GM21723 (cell line): ENCODE results near the gene PRDM2.
A peak's percentile ranks its signal among the peaks of the same experiment; 100 is the strongest.

Experiments used
- ATAC-seq: cut with Tn5 transposase; IDR thresholded peaks from one replicate; pipeline ENCODE4 v1.9.1; 2021; ENCODE audit warnings: mild to moderate bottlenecking, moderate library complexity; ENCODE audit not compliant: unreplicated experiment

PRDM2 gene

GRCh38 chr1:13731897-13732296 lies 31.9 kb downstream of the PRDM2 start:
- no peak for ATAC-seq

- ATAC-seq: no peak
Measured at GRCh38 chr1:13732971-13733667, 33.1 kb downstream of the PRDM2 start.

DNA sequence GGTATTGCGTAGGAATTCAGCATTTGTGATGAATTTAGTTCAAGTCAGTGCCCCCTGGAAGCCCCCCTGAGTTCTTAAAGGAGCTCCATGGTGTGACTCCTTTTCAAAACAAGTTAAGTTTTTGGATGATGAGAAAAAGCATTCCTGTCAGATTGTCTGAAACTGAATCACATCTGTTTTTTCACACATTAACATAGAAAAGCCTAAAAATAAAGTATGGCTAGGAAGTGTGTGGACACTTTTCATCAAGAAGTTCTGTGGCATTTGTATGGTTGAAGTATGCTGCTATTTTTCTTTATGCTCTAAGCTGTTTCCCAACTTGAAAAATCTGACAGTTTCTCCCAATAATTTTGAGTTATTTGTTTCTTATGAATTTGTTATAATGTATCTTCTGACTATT lies 33.7 kb downstream of the PRDM2 start:
- no peak for ATAC-seq

- no peak for ATAC-seq
Measured at GRCh38 chr1:13735168-13735930, 35.4 kb downstream of the PRDM2 start.

- ATAC-seq: no peak
Measured at GRCh38 chr1:13737398-13737797, 37.4 kb downstream of the PRDM2 start.

DNA sequence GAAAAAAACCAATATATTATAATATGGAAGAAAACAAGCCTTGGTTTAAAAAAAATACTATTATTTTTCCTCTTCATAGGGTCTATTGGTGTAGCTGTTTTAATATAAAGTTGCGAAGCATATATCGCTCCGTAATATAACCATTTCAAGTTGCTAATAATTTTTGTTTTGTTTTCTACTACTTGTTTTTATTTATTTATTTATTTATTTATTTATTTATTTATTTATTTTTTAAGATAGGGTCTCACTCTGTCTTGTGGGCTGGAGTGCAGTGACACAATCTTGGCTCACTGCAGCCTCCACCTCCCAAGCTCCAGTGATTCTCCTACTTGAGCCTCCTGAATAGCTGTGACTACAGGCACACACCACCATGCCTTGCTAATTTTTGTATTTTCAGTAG lies 46.4 kb downstream of the PRDM2 start:
- no peak for ATAC-seq

DNA sequence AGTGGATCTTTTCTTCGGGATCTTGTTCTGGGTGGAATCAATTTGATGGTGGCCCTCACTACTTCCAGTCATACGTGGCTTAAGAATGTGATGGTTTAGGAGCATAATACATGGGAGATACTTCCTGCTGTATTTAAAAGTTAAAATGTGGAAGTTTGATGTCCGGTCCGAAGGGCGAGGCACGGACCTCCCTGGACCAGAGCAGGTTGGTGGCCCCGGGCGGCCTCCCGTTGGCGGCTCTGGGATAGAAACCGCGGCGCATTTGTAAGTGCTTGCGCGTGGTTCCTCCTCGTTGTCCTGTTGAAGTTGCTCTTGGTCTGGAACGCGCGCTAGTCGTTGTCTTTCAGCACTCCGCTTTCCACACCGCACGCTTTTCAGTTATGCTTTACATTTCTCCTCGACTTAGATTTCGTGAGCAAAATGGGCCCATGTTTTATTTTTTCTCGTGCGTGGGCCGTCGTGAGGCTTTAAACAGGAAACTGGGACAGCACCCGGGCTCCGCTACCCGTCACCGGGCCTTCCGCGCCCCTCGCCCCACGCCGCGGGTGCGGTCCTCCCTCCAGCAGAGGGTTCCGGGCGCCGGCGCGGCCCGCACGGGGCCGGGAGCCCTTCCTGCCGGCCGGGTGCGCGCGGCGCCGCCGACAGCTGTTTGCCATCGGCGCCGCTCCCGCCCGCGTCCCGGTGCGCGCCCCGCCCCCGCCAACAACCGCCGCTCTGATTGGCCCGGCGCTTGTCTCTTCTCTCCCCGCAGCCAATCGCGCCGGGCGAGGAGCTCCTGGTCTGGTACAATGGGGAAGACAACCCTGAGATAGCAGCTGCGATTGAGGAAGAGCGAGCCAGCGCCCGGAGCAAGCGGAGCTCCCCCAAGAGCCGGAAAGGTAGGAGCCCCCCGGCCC lies 48.9 kb downstream of the PRDM2 start:
- peak; percentile 74 for ATAC-seq

DNA sequence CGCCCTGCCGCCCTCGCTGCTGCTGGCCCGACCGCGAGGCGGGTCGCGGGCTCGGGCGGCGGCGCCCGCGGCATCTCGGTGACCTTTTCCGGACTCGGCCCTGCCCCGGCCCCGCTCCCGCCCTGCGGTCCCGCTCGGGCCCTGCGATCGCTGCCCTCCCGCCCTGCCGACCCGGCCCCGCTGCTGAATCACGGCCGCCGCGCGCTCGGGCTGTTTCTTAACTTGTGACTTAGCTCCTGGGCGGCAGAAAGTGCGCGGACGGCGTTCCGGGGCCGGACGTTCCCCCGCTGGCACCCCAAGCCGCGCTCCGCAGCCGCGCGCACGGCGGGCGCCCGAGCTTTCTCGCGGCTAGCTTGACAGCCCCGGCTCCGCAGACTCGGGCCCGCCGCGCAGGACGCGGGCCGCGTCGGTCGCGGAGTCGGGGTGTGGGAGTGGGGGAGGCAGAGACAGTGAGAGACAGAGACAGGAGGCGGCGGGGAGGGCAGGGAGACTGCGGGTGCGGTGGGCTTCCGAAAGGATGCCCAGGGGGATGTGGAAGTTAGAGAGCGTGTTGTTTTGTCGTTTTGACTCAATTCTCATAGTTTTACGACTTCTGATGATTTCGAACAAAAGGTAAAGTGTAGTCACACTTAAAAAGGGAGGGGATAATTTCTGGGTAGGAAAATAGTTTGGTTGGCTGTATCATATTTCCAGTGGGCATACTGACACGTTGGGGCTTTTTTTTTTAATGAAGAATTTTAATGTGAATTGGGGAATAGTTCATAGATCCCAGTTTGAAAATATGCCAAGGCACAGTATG lies 49.8 kb downstream of the PRDM2 start:
- ATAC-seq: peak; percentile 22

DNA sequence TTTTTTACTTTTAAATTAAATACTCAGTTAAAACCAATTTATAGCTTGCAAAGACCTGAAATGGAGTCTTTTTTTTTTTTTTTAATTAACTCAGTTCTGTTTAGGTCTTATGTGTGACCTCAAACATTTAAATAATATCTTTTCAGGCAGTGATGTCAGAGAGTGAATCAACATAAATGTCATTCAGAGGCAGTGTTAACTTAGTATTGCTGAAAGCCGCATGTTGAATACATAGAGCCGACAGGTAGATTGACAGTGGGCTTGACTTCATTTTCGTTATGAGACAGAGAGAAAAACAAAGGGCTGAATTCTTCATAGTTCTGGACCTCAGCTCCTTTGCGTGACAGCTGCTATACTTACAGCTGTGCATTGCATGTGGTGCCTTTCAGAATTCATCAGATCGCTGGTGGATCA lies 51.5 kb downstream of the PRDM2 start:
- no peak for ATAC-seq

- ATAC-seq: no peak
Measured at GRCh38 chr1:13751985-13752384, 52.0 kb downstream of the PRDM2 start.

DNA sequence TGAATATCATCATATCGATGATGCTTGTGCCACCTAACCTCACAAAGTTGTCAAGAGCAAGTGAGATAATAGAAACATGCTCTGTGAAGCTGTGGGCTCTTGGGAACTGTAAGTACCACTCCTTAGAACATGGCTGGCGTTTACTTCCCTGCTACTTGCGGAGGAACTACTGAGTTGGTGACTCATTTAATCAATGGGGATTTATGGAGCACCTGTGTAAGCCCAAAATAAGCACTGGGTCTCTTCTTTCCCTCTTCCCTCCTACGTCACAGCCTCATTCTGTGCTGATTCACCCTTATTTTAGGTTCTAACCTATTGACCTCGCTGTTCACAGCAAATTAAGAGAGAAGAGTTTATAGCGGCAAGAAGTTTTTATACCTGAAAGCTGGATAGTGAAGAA lies 52.9 kb downstream of the PRDM2 start:
- no peak for ATAC-seq

DNA sequence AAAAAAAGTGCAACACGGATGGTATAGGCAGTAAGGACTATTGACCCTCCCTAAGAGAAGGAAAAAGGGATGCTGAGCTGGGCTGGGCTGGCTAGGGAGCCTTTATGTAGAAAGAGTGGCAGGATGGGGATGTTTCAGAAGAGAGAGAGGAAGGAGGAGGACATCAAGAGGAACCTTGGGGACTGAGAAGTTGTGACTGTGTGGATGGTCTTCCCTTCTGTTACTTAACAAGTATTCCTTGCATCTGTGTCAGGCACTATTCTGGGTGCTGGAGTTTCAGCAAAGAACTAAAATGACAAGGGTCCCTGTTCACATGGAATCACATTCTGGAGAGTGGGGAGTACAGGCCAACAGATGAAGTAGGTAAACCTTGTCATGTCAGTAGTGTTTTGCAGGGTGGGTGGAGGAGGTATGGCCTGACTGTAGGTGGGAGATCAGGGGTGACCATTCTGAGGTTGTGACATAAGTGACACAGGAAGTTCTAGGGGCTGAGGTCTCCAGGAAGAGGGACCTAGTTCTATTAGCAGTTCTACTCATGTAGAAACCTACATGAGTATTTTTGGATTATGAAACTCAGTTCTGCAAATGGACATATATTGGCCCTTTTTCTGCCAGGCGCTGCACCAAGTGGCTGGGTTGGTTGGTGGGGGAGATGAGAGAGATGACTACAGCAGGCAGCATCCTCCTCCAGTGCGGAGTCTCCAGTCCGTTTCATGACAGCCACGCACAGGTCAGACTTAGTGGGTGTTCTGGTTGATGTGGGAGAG lies 53.8 kb downstream of the PRDM2 start:
- no peak for ATAC-seq

GRCh38 chr1:13754510-13755103 lies 54.6 kb downstream of the PRDM2 start:
- ATAC-seq: no peak

DNA sequence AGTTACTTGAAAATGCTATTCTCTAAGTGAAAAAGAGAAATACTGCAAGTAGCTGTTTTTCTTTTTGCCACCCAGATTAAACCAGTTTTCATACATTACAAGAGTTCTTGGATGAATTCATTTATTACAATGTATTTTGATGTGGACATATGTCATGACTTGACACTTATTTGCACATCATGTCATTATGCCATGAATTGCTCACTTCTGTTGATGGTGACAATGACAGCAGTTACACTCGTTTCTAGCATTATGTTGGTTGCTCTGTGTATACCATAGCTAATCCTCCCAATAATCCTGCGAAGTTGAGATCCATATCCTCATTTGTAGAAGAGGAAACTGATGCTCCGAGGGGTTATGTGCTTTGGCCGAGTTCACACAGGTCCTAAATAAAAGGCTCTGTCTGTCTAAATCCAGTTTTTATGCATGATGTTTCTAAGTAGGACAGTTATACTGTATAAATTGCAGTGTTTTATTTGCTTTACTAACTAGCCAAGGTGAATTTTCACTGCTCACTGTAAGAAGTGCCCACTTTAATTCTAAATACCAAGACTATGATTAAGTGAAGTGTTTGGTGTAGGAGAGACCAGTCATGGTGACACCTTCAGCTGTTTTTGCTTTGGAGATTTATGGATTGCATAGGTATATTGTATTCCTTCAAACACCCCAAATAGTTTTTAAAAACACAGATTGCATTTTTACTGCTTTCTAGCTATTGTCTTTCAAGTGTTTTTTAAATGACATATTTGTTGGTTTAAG lies 56.7 kb downstream of the PRDM2 start:
- ATAC-seq: no peak

GRCh38 chr1:13757693-13758092 lies 57.7 kb downstream of the PRDM2 start:
- ATAC-seq: no peak

DNA sequence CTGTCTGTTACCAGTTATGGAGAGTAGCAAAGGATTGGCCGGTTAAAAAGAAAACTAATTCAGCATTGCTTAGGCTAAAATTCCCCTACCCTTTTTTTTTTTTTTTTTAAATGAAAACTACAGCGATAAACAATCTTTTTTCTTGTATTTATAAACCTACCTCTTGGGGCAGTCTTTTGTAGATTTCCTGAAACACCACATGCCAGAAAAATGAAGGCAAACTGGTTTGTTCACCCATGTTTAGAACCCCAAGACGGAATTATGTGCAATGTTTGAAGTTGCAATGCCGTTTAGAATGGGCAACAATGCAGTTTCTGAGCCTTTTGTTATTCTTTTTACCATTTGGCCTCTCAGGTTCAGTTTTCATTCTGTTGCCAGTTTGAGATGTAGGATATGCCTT lies 59.1 kb downstream of the PRDM2 start:
- no peak for ATAC-seq

DNA sequence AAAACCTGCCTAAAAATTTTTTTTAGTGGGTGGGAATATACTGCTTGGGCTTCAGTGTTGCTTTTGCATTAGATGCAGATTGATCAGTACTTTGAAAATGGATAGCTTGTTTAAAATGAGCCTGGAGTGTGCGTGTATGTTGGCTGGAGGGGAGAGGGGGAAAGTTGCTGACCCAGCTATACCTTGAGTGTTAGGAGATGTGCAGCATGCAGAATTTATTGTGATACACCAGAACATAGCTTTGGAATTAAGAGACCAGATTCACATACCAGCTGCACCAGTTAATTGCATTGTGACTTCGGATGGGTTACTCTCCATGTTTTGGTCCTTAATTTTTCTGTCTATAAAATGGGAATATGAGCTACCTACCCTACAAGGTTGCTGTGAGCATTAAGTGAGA lies 60.4 kb downstream of the PRDM2 start:
- no peak for ATAC-seq

GRCh38 chr1:13760921-13761320 lies 60.9 kb downstream of the PRDM2 start:
- ATAC-seq: no peak

DNA sequence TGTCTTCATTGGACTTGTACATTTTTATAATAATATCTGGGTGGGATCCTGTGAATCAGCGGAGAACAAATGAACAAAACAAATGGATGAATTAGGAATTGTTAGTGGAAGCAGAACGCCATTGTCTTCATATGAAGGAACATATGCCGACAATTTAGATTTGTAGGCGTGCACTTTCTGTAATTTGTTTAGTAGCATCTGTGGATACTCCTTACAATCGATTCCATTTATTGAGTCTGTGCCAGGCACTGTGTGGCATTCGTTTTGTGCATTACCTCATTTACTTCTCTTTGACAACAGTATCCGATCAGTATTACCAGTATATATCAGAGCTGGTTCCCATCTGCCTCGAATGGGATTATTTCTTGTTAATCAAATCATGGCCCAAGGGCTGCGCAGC lies 61.9 kb downstream of the PRDM2 start:
- no peak for ATAC-seq
